Esophagus squamous epithelium (tissue), 5 donors: ENCODE measurements around the gene KCNC2. TPM values are rescaled to one million over a fixed set of nuclear protein-coding genes. Genes with fewer than 3 reads are reported as not detected.

Source experiments
- DNase-seq: peaks from one replicate; lab custom pipeline; 2025; lab: John Stamatoyannopoulos, UW
- H3K27ac ChIP-seq, 4 donors: fragments of 200-600 bp; sonication (generic); one replicate each; pipeline ENCODE4 v1.5.1; 2016 to 2019; ENCODE audit warnings: mild to moderate bottlenecking in 1 of 4
- H3K27me3 ChIP-seq, 4 donors: fragments of 200-600 bp; sonication (generic); 1 replicate in 3 of 4; 2 replicates in 1 of 4; pipeline versions ENCODE4 v1.5.1 to v1.6.0; 2017 to 2021; ENCODE audit warnings: antibody characterized with exemption in 1 of 4
- H3K36me3 ChIP-seq, 3 donors: fragments of 200-600 bp; sonication (generic); one replicate each; pipeline ENCODE4 v1.5.1; 2016 to 2019
- H3K4me1 ChIP-seq, 3 donors: fragments of 200-600 bp; sonication (generic); one replicate each; pipeline ENCODE4 v1.5.1; 2017 to 2019
- H3K4me3 ChIP-seq, 4 donors: fragments of 200-600 bp; sonication (generic); 1 replicate in 3 of 4; 2 replicates in 1 of 4; pipeline ENCODE4 v1.5.1; 2016 to 2019; ENCODE audit warnings: mild to moderate bottlenecking in 2 of 4, moderate library complexity in 1 of 4
- H3K9me3 ChIP-seq, 3 donors: fragments of 200-600 bp; sonication (generic); one replicate each; pipeline ENCODE4 v1.5.1; 2016 to 2019
- CTCF ChIP-seq, 6 experiments: fragments of 450-650 bp in 4 of 6; fragments of 200-600 bp in 2 of 6; sonication (generic) in 2 of 6; IDR thresholded peaks; one replicate each; pipeline ENCODE4 v1.5.1; 2016 to 2019; ENCODE audit warnings: antibody characterized with exemption in 6 of 6, mild to moderate bottlenecking in 4 of 6, moderate library complexity in 4 of 6
- POLR2A ChIP-seq, 4 donors: fragments of 450-650 bp; IDR thresholded peaks; one replicate each; pipeline ENCODE4 v1.6.1; 2017; ENCODE audit warnings: antibody characterized with exemption in 4 of 4, mild to moderate bottlenecking in 4 of 4, moderate library complexity in 3 of 4
- WGBS, 2 donors: methylation state at CpG; one replicate each; pipeline ENCODE4 v1.1.5; 2018; 5-methylcytosine and 5-hydroxymethylcytosine counted together
- intact Hi-C: fragments of 100-400 bp; cut with DNase I; formaldehyde crosslinking; loops from one replicate; pipeline ENCODE4 v1.15.0; 2022
- total RNA-seq, 4 donors: library from RNA; depleted of rRNA; stranded (reverse); fragments of >200 nt; gene quantifications; one replicate each; pipeline ENCODE4 v1.1.0, GENCODE V29; 2016
- donor health status: DM: yes; HTN: yes; CAD: no.

Gene KCNC2
- total RNA-seq, 4 donors from 2014 or later: not detected

GRCh38 chr12:75172611-75173010 lies 37.0 kb downstream of the KCNC2 start:
- Histone ChIP-seq H3K9me3 (no peaks in the 10 kb centered on the region), H3K27ac (no peak overlapping the region), H3K36me3 (no peaks in the 10 kb centered on the region), H3K4me1 (peaks cover 0 to 4% (median 0%) of the 10 kb centered on the region in 3 donors), H3K4me3 (no peak overlapping the region), H3K27me3 (no peaks in the 10 kb centered on the region)
- no peak for DNase-seq
- WGBS, 2 donors: 73 to 94% methylated on average over 1 of the region's 1 CpG
- TF ChIP-seq POLR2A (IDR thresholded peaks at IDR 0.05) (no peak), CTCF (IDR thresholded peaks at IDR 0.05) (no peak)
- intact Hi-C loops: no loop called here

- Histone ChIP-seq H3K9me3 (no peaks in the 10 kb centered on the region), H3K27ac (no peak overlapping the region), H3K27me3 (no peaks in the 10 kb centered on the region), H3K36me3 (no peaks in the 10 kb centered on the region), H3K4me3 (no peak overlapping the region), H3K4me1 (no peaks in the 10 kb centered on the region)
- TF ChIP-seq POLR2A (IDR thresholded peaks at IDR 0.05): no peak
- TF ChIP-seq CTCF (IDR thresholded peaks at IDR 0.05): no peak
- 31 to 44% methylated on average over 4 of the region's 4 CpGs for WGBS, 2 donors
- DNase-seq: no peak
- intact Hi-C loops: no loop called here
These were observed 38.9 kb downstream of the KCNC2 start for GRCh38 chr12:75170640-75171185.

- intact Hi-C loops: no loop called here
- Histone ChIP-seq H3K4me1 (peaks cover 0 to 5% (median 0%) of the 10 kb centered on the region in 3 donors), H3K9me3 (no peaks in the 10 kb centered on the region), H3K4me3 (no peak overlapping the region), H3K36me3 (no peaks in the 10 kb centered on the region), H3K27ac (no peak overlapping the region), H3K27me3 (no peaks in the 10 kb centered on the region)
- DNase-seq: no peak
- WGBS, 2 donors: 28 to 38% methylated on average over 4 of the region's 4 CpGs
- TF ChIP-seq POLR2A (IDR thresholded peaks at IDR 0.05): no peak
- no peak for TF ChIP-seq CTCF (IDR thresholded peaks at IDR 0.05)
These were observed 46.8 kb downstream of the KCNC2 start for GRCh38 chr12:75162845-75163244.

GRCh38 chr12:75161488-75161887 lies 48.2 kb downstream of the KCNC2 start:
- intact Hi-C loops: no loop called here

GRCh38 chr12:75157385-75157784 lies 52.3 kb downstream of the KCNC2 start:
- no peak for DNase-seq
- H3K36me3 ChIP-seq: no peaks in the 10 kb centered on the region
- H3K4me3 ChIP-seq: no peak overlapping the region
- no peaks in the 10 kb centered on the region for H3K27me3 ChIP-seq
- no peaks in the 10 kb centered on the region for H3K4me1 ChIP-seq
- no peak overlapping the region for H3K27ac ChIP-seq
- no peak for TF ChIP-seq POLR2A (IDR thresholded peaks at IDR 0.05)
- no peak for TF ChIP-seq CTCF (IDR thresholded peaks at IDR 0.05)
- intact Hi-C loops: no loop called here
- H3K9me3 ChIP-seq: no peaks in the 10 kb centered on the region
- 92 to 95% methylated on average over 1 of the region's 1 CpG for WGBS, 2 donors

More at GRCh38 chr12:75161488-75161887, 48.2 kb downstream of the KCNC2 start:
- Histone ChIP-seq H3K27me3 (no peaks in the 10 kb centered on the region), H3K36me3 (no peaks in the 10 kb centered on the region), H3K27ac (no peak overlapping the region), H3K4me1 (peaks cover 0 to 5% (median 0%) of the 10 kb centered on the region in 3 donors), H3K9me3 (no peaks in the 10 kb centered on the region), H3K4me3 (no peak overlapping the region)
- TF ChIP-seq POLR2A (IDR thresholded peaks at IDR 0.05): no peak
- 33 to 55% methylated on average over 1 of the region's 1 CpG for WGBS, 2 donors
- DNase-seq: no peak

- Histone ChIP-seq H3K4me3 (no peak overlapping the region), H3K4me1 (no peaks in the 10 kb centered on the region), H3K36me3 (no peaks in the 10 kb centered on the region), H3K27ac (no peak overlapping the region), H3K9me3 (no peaks in the 10 kb centered on the region), H3K27me3 (no peaks in the 10 kb centered on the region)
- DNase-seq: no peak
- 77 to 89% methylated on average over 2 of the region's 2 CpGs for WGBS, 2 donors
- no peak for TF ChIP-seq CTCF (IDR thresholded peaks at IDR 0.05)
- no peak for TF ChIP-seq POLR2A (IDR thresholded peaks at IDR 0.05)
- intact Hi-C loops: no loop called here
These were observed 53.7 kb downstream of the KCNC2 start for GRCh38 chr12:75155962-75156361.
